Adrenal gland (tissue), 12 donors: Measurements from ENCODE around the gene SPOCK1. TPM values are rescaled to one million over a fixed set of nuclear protein-coding genes. Genes with fewer than 3 reads are reported as not detected.

Source experiments
- DNase-seq, 7 donors: peaks; one replicate each; pipeline ENCODE4 v3.0.0-alpha.2; 2019 to 2020
- H3K27ac ChIP-seq, 5 donors: fragments of 200-600 bp; sonication (generic) in 4 of 5; 1 replicate in 3 of 5; 2 replicates in 2 of 5; pipeline versions ENCODE4 v1.5.1 to v1.8.0; 2016 to 2020; ENCODE audit warnings: mild to moderate bottlenecking in 1 of 5
- H3K27me3 ChIP-seq: fragments of 200-600 bp; 2 replicates; pipeline ENCODE4 v1.8.0; 2021
- H3K36me3 ChIP-seq, 2 donors: fragments of 200-600 bp; replicated peaks in 1 of 2; 1 replicate in 1 of 2; 2 replicates in 1 of 2; pipeline versions ENCODE4 v1.5.1 to v1.8.0; 2018 to 2022
- H3K4me1 ChIP-seq, 2 donors: fragments of 200-600 bp; replicated peaks in 1 of 2; 1 replicate in 1 of 2; 2 replicates in 1 of 2; pipeline versions ENCODE4 v1.5.1 to v1.8.0; 2018 to 2021
- H3K4me3 ChIP-seq, 4 donors: fragments of 200-600 bp; sonication (generic) in 3 of 4; one replicate each; pipeline ENCODE4 v1.5.1; 2016 to 2018
- H3K9me3 ChIP-seq, 3 donors: fragments of 200-600 bp; sonication (generic) in 1 of 3; replicated peaks in 1 of 3; 1 replicate in 2 of 3; 2 replicates in 1 of 3; pipeline versions ENCODE4 v1.5.1 to v1.8.0; 2016 to 2021
- POLR2A ChIP-seq, 2 donors: fragments of 450-650 bp; IDR thresholded peaks; one replicate each; pipeline ENCODE4 v1.6.1; 2017; ENCODE audit warnings: antibody characterized with exemption in 2 of 2, mild to moderate bottlenecking in 2 of 2, moderate library complexity in 1 of 2
- WGBS, 4 donors: extraction: QIAGEN DNeasy Blood & Tissue Kit in 2 of 4; methylation state at CpG; one replicate each; pipeline versions ENCODE4 v1.1.5 to v1.1.7; 2013 to 2017; 5-methylcytosine and 5-hydroxymethylcytosine counted together
- intact Hi-C, 2 donors: fragments of 100-400 bp; cut with DNase I; formaldehyde crosslinking; loops; one replicate each; pipeline versions ENCODE4 v1.14.1 to v1.15.0; 2022 to 2023
- polyA plus RNA-seq, 3 donors: library from polyadenylated mRNA; stranded (reverse); fragments of 200-250 nt in 2 of 3; fragments of 350-450 nt in 1 of 3; fragmentation: Illumina TruSeq in 1 of 3; extraction: RNeasy Lipid Tissue Mini Kit (QIAGEN cat#74804) in 1 of 3; gene quantifications; one replicate each; pipeline ENCODE4 v1.2.3, GENCODE V29; 2013 to 2014
- total RNA-seq, 9 donors: library from RNA; depleted of rRNA in 4 of 9; stranded (reverse); fragments of >200 nt in 4 of 9; fragments of 120-200 nt in 1 of 9; fragmentation: NEBNext Ultra II Directional in 1 of 9; extraction: Animal tissue kit (Norgen Biotek cat#: 25700) in 1 of 9; gene quantifications; one replicate each; pipeline versions ENCODE4 v1.1.0 to v1.2.4, GENCODE V29; 2013 to 2023
- TF ChIP-seq, protein P1 (sequence below), 6 experiments: fragments of 450-650 bp in 4 of 6; fragments of 200-600 bp in 2 of 6; sonication (generic) in 1 of 6; IDR thresholded peaks; 1 replicate in 5 of 6; 2 replicates in 1 of 6; pipeline versions ENCODE4 v1.5.1 to v1.8.0; 2016 to 2021; ENCODE audit warnings: antibody characterized with exemption in 6 of 6, mild to moderate bottlenecking in 2 of 6, moderate library complexity in 1 of 6
- donor health status: healthy with polysubstance abuse.
- donor health status: Bipolar disorder and iron deficiency.
- donor health status: DM: yes; HTN: yes; CAD: no.
- donor health status: DM: no; HTN: no; CAD: no.
- donor health status: DM: no; HTN: no; CAD: no.
- donor health status: DM: yes; HTN: yes; CAD: no.

SPOCK1 gene
- total and polyA plus RNA-seq, 12 donors: 5.4 to 102 (median 55.6) TPM

- intact Hi-C loops: no loop called here
Measured at GRCh38 chr5:137148159-137148558, 351.0 kb downstream of the SPOCK1 start.

GRCh38 chr5:137147346-137147745, 351.8 kb downstream of the SPOCK1 start:
- Histone ChIP-seq H3K9me3 (no peaks in the 10 kb centered on the region), H3K27me3 (no peaks in the 10 kb centered on the region), H3K4me1 (peaks cover 0 to 19% of the 10 kb centered on the region in 2 donors), H3K4me3 (no peak overlapping the region), H3K36me3 (no peaks in the 10 kb centered on the region), H3K27ac (no peak overlapping the region)
- no peak for DNase-seq
- TF ChIP-seq POLR2A (IDR thresholded peaks at IDR 0.05): no peak
- TF ChIP-seq, protein P1, sequence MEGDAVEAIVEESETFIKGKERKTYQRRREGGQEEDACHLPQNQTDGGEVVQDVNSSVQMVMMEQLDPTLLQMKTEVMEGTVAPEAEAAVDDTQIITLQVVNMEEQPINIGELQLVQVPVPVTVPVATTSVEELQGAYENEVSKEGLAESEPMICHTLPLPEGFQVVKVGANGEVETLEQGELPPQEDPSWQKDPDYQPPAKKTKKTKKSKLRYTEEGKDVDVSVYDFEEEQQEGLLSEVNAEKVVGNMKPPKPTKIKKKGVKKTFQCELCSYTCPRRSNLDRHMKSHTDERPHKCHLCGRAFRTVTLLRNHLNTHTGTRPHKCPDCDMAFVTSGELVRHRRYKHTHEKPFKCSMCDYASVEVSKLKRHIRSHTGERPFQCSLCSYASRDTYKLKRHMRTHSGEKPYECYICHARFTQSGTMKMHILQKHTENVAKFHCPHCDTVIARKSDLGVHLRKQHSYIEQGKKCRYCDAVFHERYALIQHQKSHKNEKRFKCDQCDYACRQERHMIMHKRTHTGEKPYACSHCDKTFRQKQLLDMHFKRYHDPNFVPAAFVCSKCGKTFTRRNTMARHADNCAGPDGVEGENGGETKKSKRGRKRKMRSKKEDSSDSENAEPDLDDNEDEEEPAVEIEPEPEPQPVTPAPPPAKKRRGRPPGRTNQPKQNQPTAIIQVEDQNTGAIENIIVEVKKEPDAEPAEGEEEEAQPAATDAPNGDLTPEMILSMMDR (IDR thresholded peaks at IDR 0.05): no peak
- intact Hi-C loops: no loop called here
- 81 to 88% (median 83%) methylated on average over 5 of the region's 5 CpGs for WGBS, 4 donors

More at GRCh38 chr5:137148159-137148558, 351.0 kb downstream of the SPOCK1 start:
- H3K9me3 ChIP-seq: no peaks in the 10 kb centered on the region
- no peaks in the 10 kb centered on the region for H3K36me3 ChIP-seq
- H3K4me3 ChIP-seq: no peak overlapping the region
- WGBS, 4 donors: 71 to 88% (median 81%) methylated on average over 1 of the region's 1 CpG
- H3K27ac ChIP-seq: no peak overlapping the region
- H3K27me3 ChIP-seq: no peaks in the 10 kb centered on the region
- no peak for DNase-seq
- no peak for TF ChIP-seq POLR2A (IDR thresholded peaks at IDR 0.05)
- TF ChIP-seq, protein P1 (IDR thresholded peaks at IDR 0.05): no peak
- H3K4me1 ChIP-seq: peaks cover 0 to 14% of the 10 kb centered on the region in 2 donors

GRCh38 chr5:137146402-137146890, 352.7 kb downstream of the SPOCK1 start:
- no peaks in the 10 kb centered on the region for H3K27me3 ChIP-seq
- H3K27ac ChIP-seq: peak overlapping the region in 2 of 5 donors; percentile 31 to 68
- H3K9me3 ChIP-seq: no peaks in the 10 kb centered on the region
- peaks cover 0 to 19% of the 10 kb centered on the region in 2 donors for H3K4me1 ChIP-seq
- DNase-seq: peak; percentile 34 to 79 (median 50)
- H3K4me3 ChIP-seq: no peak overlapping the region
- no peak for TF ChIP-seq POLR2A (IDR thresholded peaks at IDR 0.05)
- TF ChIP-seq, protein P1 (IDR thresholded peaks at IDR 0.05): no peak
- intact Hi-C loops: no loop called here
- whole genome bisulfite sequencing, 4 donors: 24 to 31% (median 27%) methylated on average over 8 of the region's 8 CpGs
- no peaks in the 10 kb centered on the region for H3K36me3 ChIP-seq

DNA sequence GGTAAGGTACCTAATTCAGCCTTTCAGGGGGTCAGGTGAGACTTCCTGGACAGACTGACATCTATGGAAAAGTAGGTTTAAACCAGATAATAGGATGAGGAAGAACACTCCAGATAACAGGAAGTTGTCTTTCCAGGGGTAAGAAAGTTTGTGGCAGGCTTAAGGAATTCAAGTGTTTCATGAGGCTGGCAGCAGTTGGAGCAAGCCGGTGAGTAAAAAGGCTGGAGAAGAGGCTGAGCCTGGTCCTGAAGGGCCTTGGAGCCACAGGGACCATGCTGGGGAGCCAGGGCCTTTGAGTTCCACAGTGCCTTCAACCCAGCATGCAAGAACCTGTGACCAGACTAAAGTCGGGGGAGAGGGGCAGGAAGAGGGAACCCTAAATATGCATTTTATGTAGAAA, 353.4 kb downstream of the SPOCK1 start:
- Histone ChIP-seq H3K4me1 (peaks cover 0 to 19% of the 10 kb centered on the region in 2 donors), H3K27me3 (no peaks in the 10 kb centered on the region), H3K4me3 (no peak overlapping the region), H3K9me3 (no peaks in the 10 kb centered on the region), H3K36me3 (no peaks in the 10 kb centered on the region), H3K27ac (peak overlapping the region in 1 of 5 donors; percentile 68)
- no peak for TF ChIP-seq POLR2A (IDR thresholded peaks at IDR 0.05)
- TF ChIP-seq, protein P1 (IDR thresholded peaks at IDR 0.05): no peak
- 63 to 92% (median 84%) methylated on average over 2 of the region's 2 CpGs for WGBS, 4 donors
- intact Hi-C loops: no loop called here
- DNase-seq: no peak
